Ishikawa (cell line): ENCODE measurements around the gene STT3B.

ENCODE experiments used
- CEBPB ChIP-seq: IDR thresholded peaks from 2 replicates; pipeline ENCODE4 v1.6.1; 2012
- EGR1 ChIP-seq: IDR thresholded peaks from 2 replicates; pipeline ENCODE4 v1.6.1; 2012
- EP300 ChIP-seq: IDR thresholded peaks from 2 replicates; pipeline ENCODE4 v1.6.1; 2012; ENCODE audit warnings: borderline replicate concordance
- FOXM1 ChIP-seq: IDR thresholded peaks from 2 replicates; pipeline ENCODE4 v1.6.1; 2012; ENCODE audit warnings: low read depth, borderline replicate concordance
- NFIC ChIP-seq: IDR thresholded peaks from 2 replicates; pipeline ENCODE4 v1.6.1; 2012
- RAD21 ChIP-seq: IDR thresholded peaks from 2 replicates; pipeline ENCODE4 v1.6.1; 2012; ENCODE audit warnings: low read depth
- TAF1 ChIP-seq: IDR thresholded peaks from 2 replicates; pipeline ENCODE4 v1.6.1; 2012; ENCODE audit warnings: low read depth, mild to moderate bottlenecking
- TCF12 ChIP-seq: IDR thresholded peaks from 2 replicates; pipeline ENCODE4 v1.6.1; 2012; ENCODE audit warnings: low read depth
- TEAD4 ChIP-seq: IDR thresholded peaks from 2 replicates; pipeline ENCODE4 v1.6.1; 2012
- YY1 ChIP-seq: IDR thresholded peaks from 2 replicates; pipeline ENCODE4 v1.6.1; 2012; ENCODE audit warnings: low read depth
- ZBTB7A ChIP-seq: IDR thresholded peaks from 2 replicates; pipeline ENCODE4 v1.6.1; 2012; ENCODE audit warnings: low read depth
- TF ChIP-seq, protein P1 (sequence below): IDR thresholded peaks from 2 replicates; pipeline ENCODE4 v1.6.1; 2012

DNA sequence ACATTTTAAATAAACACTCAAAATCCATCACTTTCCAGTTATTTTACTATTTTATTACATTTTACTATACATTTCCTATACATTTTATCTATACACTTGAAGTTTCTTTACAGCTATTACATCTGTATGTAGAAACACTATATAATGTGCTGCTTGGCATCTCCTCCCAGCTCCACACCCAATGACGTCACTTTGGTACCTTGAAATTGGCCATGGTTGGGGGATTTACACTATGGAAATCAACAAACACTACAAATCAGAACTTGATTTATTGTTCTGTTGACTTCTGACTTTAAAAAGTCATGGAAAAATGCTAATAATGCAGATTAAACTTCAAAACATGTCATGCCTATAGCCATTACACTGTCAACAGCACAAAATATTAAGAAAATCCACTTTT, 48.9 kb upstream of the STT3B start:
- TF ChIP-seq, protein P1, sequence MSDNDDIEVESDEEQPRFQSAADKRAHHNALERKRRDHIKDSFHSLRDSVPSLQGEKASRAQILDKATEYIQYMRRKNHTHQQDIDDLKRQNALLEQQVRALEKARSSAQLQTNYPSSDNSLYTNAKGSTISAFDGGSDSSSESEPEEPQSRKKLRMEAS, result no peak
- TF ChIP-seq EP300, result no peak
- TF ChIP-seq YY1, result no peak
- TF ChIP-seq TCF12, result no peak
- no peak for TF ChIP-seq FOXM1
- TF ChIP-seq CEBPB, result no peak
- no peak for TF ChIP-seq TEAD4
- no peak for TF ChIP-seq RAD21
- no peak for TF ChIP-seq ZBTB7A
- no peak for TF ChIP-seq NFIC
- TF ChIP-seq EGR1, result no peak
- no peak for TF ChIP-seq TAF1
